GM12801 (cell line): ENCODE data around the gene TRIM44.

Experiments
- TF ChIP-seq, protein P1 (sequence below): IDR thresholded peaks from one replicate; pipeline ENCODE4 v1.5.1; 2011; ENCODE audit warnings: control low read depth; ENCODE audit not compliant: insufficient read length; ENCODE audit errors: extremely low read depth

TRIM44 gene

DNA sequence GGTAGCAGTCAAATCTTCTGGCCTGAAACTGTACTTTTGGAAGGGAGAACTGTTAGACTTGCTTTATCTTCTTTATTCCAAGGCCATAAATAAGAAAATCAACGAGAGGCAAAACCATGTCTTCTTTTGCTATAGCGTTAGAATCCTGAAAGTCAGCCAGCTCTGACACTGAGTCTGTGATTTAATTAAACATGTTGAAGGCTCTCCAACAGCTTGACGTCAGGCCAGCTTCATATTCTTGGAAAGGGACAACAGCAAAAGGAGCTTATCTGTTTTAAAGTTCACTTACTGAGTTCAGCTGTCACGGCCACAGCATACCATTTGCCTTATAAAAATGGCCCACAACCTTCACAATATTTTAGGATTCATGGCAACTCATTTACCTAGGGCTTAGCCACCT lies 150.3 kb downstream of the TRIM44 start:
- TF ChIP-seq, protein P1, sequence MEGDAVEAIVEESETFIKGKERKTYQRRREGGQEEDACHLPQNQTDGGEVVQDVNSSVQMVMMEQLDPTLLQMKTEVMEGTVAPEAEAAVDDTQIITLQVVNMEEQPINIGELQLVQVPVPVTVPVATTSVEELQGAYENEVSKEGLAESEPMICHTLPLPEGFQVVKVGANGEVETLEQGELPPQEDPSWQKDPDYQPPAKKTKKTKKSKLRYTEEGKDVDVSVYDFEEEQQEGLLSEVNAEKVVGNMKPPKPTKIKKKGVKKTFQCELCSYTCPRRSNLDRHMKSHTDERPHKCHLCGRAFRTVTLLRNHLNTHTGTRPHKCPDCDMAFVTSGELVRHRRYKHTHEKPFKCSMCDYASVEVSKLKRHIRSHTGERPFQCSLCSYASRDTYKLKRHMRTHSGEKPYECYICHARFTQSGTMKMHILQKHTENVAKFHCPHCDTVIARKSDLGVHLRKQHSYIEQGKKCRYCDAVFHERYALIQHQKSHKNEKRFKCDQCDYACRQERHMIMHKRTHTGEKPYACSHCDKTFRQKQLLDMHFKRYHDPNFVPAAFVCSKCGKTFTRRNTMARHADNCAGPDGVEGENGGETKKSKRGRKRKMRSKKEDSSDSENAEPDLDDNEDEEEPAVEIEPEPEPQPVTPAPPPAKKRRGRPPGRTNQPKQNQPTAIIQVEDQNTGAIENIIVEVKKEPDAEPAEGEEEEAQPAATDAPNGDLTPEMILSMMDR = no peak

DNA sequence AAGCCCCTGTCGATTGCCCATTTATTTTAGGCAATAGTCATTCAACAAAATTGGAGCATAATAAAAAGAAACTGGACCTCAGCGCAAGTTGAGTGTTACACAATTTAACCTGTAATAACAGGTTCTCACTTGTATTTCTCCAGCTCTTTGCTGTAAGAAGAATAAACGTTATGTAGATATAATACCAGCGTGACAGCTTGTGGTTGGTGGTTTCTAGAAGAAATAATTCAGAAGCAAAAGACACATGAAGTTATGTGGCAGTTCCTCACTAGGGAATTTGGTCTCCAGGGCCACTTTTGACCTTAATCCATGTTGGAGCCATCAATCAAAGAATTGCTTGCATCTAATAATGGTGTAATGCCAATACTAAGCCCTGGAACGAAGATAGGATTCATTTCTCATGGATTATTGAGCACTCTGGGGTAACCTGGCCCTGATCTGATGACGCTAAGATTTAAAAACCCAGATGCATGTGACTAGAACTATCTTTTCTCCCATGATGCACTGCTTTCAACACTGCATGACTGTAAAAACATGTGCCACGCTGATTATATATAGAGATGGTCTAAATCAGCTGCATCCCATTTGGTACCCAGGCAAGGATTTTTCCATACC lies 151.6 kb downstream of the TRIM44 start:
- TF ChIP-seq, protein P1 = no peak

GRCh38 chr11:35814720-35815305 lies 152.2 kb downstream of the TRIM44 start:
- TF ChIP-seq, protein P1 = no peak

- TF ChIP-seq, protein P1 = no peak
These were observed 153.2 kb downstream of the TRIM44 start for GRCh38 chr11:35815556-35816315.

DNA sequence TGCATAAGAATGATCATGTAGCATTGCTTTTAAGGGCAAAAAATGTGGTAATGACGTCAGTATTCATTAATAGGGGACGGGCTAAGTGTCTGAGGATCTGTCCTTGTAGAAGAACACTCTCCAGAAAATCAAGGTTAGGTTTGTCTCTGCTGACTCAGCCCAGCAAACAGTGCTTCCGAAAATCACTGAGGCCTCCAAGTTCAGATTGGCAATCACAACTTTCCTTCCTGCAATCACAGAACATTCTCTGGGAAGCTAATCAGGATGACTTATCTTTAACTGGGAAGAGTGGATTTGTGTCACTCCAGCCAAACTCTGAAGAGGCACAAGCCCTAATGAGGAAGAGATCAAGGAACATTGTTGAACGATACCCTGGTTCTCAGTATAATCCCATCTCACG lies 158.0 kb downstream of the TRIM44 start:
- TF ChIP-seq, protein P1 = no peak

GRCh38 chr11:35822815-35823495 lies 160.4 kb downstream of the TRIM44 start:
- TF ChIP-seq, protein P1 = no peak

GRCh38 chr11:35823742-35824298 lies 161.2 kb downstream of the TRIM44 start:
- TF ChIP-seq, protein P1 = no peak
